NB4 (cell line): ENCODE results near the gene TMEM50B.

ENCODE experiments used
- DNase-seq: peaks from one replicate; pipeline ENCODE4 v3.0.0; 2010; ENCODE audit warnings: low read depth
- H3K4me3 ChIP-seq: one replicate; pipeline ENCODE4 v1.5.1; 2011; ENCODE audit warnings: mild to moderate bottlenecking, low read depth, low read length, moderate library complexity
- CTCF ChIP-seq: IDR thresholded peaks from one replicate; pipeline ENCODE4 v1.5.1; 2012; ENCODE audit warnings: low read depth, low read length
- MYC ChIP-seq: IDR thresholded peaks from 2 replicates; pipeline ENCODE4 v1.6.1; 2011; ENCODE audit warnings: low read depth, low read length
- POLR2A ChIP-seq: IDR thresholded peaks from 2 replicates; pipeline ENCODE4 v1.6.1; 2011; ENCODE audit warnings: mild to moderate bottlenecking; ENCODE audit not compliant: insufficient read length; ENCODE audit errors: extremely low read depth
- TF ChIP-seq, protein P1 (sequence below): IDR thresholded peaks from 2 replicates; pipeline ENCODE4 v1.6.1; 2011; ENCODE audit warnings: low read depth, low read length

Gene TMEM50B

GRCh38 chr21:33428669-33429068 is 51.1 kb downstream of the TMEM50B start:
- DNase-seq: no peak
- no peak for TF ChIP-seq MYC
- TF ChIP-seq CTCF: no peak
- TF ChIP-seq, protein P1, sequence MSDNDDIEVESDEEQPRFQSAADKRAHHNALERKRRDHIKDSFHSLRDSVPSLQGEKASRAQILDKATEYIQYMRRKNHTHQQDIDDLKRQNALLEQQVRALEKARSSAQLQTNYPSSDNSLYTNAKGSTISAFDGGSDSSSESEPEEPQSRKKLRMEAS: no peak
- TF ChIP-seq POLR2A: no peak
- H3K4me3 ChIP-seq: no peak overlapping the region

DNA sequence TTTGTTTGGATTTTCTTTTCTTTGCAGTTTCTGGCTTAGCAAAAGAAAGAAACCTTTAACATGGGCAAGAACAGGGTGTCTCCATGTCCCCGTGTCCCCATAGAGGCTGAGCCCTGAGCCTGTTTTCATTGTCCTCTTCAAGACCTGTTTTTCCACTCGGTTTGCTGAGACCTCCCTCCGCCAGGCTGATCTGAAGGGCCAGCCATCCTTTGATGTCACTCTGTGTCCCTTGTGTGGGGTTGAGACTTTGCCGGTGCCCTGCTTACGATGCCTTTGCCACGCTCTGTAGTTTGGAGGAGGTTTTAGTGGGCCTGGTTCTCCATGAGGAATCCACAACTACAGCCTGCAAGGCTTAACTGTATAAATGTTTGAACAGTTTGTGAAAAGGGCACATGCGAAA is 52.7 kb downstream of the TMEM50B start:
- DNase-seq: no peak
- no peak overlapping the region for H3K4me3 ChIP-seq
- TF ChIP-seq MYC (no peak), CTCF (no peak), POLR2A (no peak)
- TF ChIP-seq, protein P1: no peak

GRCh38 chr21:33425825-33426224 is 53.9 kb downstream of the TMEM50B start:
- no peak for DNase-seq
- TF ChIP-seq MYC (no peak), CTCF (no peak), POLR2A (no peak)
- TF ChIP-seq, protein P1: no peak
- H3K4me3 ChIP-seq: no peak overlapping the region

- TF ChIP-seq POLR2A: no peak
- DNase-seq: no peak
- H3K4me3 ChIP-seq: no peak overlapping the region
Measured at GRCh38 chr21:33424214-33424613, 55.6 kb downstream of the TMEM50B start.

GRCh38 chr21:33421713-33422393 is 57.9 kb downstream of the TMEM50B start:
- no peak for DNase-seq
- H3K4me3 ChIP-seq: no peak overlapping the region
- TF ChIP-seq, protein P1: no peak
- no peak for TF ChIP-seq POLR2A
- TF ChIP-seq CTCF: no peak
- TF ChIP-seq MYC: no peak

DNA sequence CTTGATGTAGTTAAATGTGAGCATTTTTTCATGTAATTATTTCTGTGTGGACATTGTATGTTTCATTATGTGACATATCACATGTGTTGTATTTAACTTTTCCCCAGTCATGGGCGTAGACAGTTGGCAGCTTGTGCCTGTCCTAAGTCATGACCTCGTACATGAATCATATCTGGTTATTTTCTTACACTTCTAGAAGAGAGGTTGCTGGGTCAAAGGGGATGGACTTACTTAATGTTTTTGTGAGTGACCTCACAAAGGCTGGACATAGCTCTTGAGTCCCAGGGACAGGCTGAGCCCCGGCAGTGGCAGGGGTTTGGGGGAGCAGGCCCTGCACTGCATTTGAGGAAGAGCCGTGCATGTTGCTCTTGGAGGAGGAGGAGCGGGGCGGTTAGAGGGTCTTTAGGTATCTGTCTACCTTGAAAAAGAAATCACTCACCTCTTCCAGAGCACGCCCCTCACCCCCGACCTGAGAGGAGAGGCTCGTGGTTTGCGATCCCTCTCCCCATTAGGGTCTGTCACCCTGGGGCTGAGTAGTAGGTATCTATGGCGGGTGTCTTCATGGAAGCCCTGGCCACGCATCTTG is 60.1 kb downstream of the TMEM50B start:
- no peak for TF ChIP-seq POLR2A
- no peak for TF ChIP-seq MYC
- no peak for TF ChIP-seq CTCF
- TF ChIP-seq, protein P1: no peak
- H3K4me3 ChIP-seq: no peak overlapping the region
- no peak for DNase-seq
